Measurements from ENCODE around the gene EIF2S1. TPM values are rescaled to one million over a fixed set of nuclear protein-coding genes. Genes with fewer than 3 reads are reported as not detected.
"Not testable (repeated sequence)": the region's sequence is repeated elsewhere in the genome, so short reads cannot be mapped to it uniquely, and the experiment has no call there.

The EIF2S1 gene
- total RNA-seq, 1 donor from 2014 or later, result 193 TPM

- no peaks in the 10 kb centered on the region for H3K27me3 Mint-ChIP-seq (ENCODE audit: insufficient read depth, low read depth)
- H2AFZ ChIP-seq (replicated peaks), result no peak overlapping the region
- no peaks in the 10 kb centered on the region for H3K9me3 ChIP-seq (ENCODE audit: low read depth)
- H3K36me3 Mint-ChIP-seq, result peaks cover 5% of the 10 kb centered on the region
- no peak overlapping the region for H3K27ac Mint-ChIP-seq
- TF ChIP-seq EZH2 (IDR thresholded peaks at IDR 0.05) (no peak), EZH2phosphoT487 (IDR thresholded peaks at IDR 0.05) (no peak), CTCF (IDR thresholded peaks at IDR 0.05) (no peak)
- no peak overlapping the region for H3K9ac ChIP-seq
- H3K4me2 ChIP-seq, result no peak overlapping the region
- no peak overlapping the region for H3K4me3 Mint-ChIP-seq
- H3K4me3 ChIP-seq, result no peak overlapping the region
- H3K27ac ChIP-seq, result no peak overlapping the region
- H3K79me2 ChIP-seq (ENCODE audit: low read depth), result no peaks in the 10 kb centered on the region
- no peaks in the 10 kb centered on the region for H3K27me3 ChIP-seq
- no peaks in the 10 kb centered on the region for H3F3A ChIP-seq (ENCODE audit: low read depth)
- no peaks in the 10 kb centered on the region for H3K9me3 Mint-ChIP-seq
- H3K4me1 Mint-ChIP-seq, result no peaks in the 10 kb centered on the region
- H3K36me3 ChIP-seq, result peaks cover 10% of the 10 kb centered on the region
- DNase-seq (ENCODE audit: low spot score), result no peak
- H3K4me1 ChIP-seq, result no peaks in the 10 kb centered on the region
- no peaks in the 10 kb centered on the region for H4K20me1 ChIP-seq (ENCODE audit: low read depth)
Observed at GRCh38 chr14:67317822-67318221, 42.3 kb upstream of the EIF2S1 start.

GRCh38 chr14:67319142-67319541 is 41.0 kb upstream of the EIF2S1 start:
- Histone ChIP-seq H3K9me3 (ENCODE audit: low read depth) (no peaks in the 10 kb centered on the region), H3K4me2 (no peak overlapping the region), H4K20me1 (ENCODE audit: low read depth) (no peaks in the 10 kb centered on the region), H3K79me2 (ENCODE audit: low read depth) (no peaks in the 10 kb centered on the region), H3F3A (ENCODE audit: low read depth) (no peaks in the 10 kb centered on the region), H3K27me3 (no peaks in the 10 kb centered on the region), H3K4me1 (no peaks in the 10 kb centered on the region), H3K4me3 (no peak overlapping the region), H3K9ac (no peak overlapping the region), H3K36me3 (peaks cover 10% of the 10 kb centered on the region), H2AFZ (replicated peaks) (no peak overlapping the region), H3K27ac (no peak overlapping the region)
- Mint-ChIP-seq H3K4me1 (no peaks in the 10 kb centered on the region), H3K27me3 (ENCODE audit: insufficient read depth, low read depth) (no peaks in the 10 kb centered on the region), H3K4me3 (no peak overlapping the region), H3K27ac (no peak overlapping the region), H3K36me3 (peaks cover 5% of the 10 kb centered on the region), H3K9me3 (no peaks in the 10 kb centered on the region)
- DNase-seq (ENCODE audit: low spot score), result no peak
- TF ChIP-seq EZH2phosphoT487 (IDR thresholded peaks at IDR 0.05) (no peak), EZH2 (IDR thresholded peaks at IDR 0.05) (no peak)

GRCh38 chr14:67329666-67330065 is 30.5 kb upstream of the EIF2S1 start:
- not testable (repeated sequence) for H3K9me3 Mint-ChIP-seq; H2AFZ ChIP-seq (replicated peaks); DNase-seq (ENCODE audit: low spot score); H4K20me1 ChIP-seq (ENCODE audit: low read depth); H3K27me3 Mint-ChIP-seq (ENCODE audit: insufficient read depth, low read depth); H3K27ac Mint-ChIP-seq; H3K4me2 ChIP-seq; H3K27ac ChIP-seq; H3K4me1 Mint-ChIP-seq; H3F3A ChIP-seq (ENCODE audit: low read depth); H3K9ac ChIP-seq; H3K4me3 ChIP-seq; H3K4me1 ChIP-seq; H3K27me3 ChIP-seq; H3K9me3 ChIP-seq (ENCODE audit: low read depth); H3K4me3 Mint-ChIP-seq; H3K79me2 ChIP-seq (ENCODE audit: low read depth)
- H3K36me3 Mint-ChIP-seq, result peaks cover 33% of the 10 kb centered on the region
- peaks cover 22% of the 10 kb centered on the region for H3K36me3 ChIP-seq

- no peak overlapping the region for H3K4me2 ChIP-seq
- peaks cover 30% of the 10 kb centered on the region for H3K36me3 Mint-ChIP-seq
- H3K9me3 Mint-ChIP-seq, result peaks cover 2% of the 10 kb centered on the region
Observed at GRCh38 chr14:67331368-67332125, 28.6 kb upstream of the EIF2S1 start.

More at GRCh38 chr14:67331368-67332125, 28.6 kb upstream of the EIF2S1 start:
- Mint-ChIP-seq H3K4me3 (no peak overlapping the region), H3K27me3 (ENCODE audit: insufficient read depth, low read depth) (peaks cover 4% of the 10 kb centered on the region), H3K27ac (no peak overlapping the region), H3K4me1 (no peaks in the 10 kb centered on the region)
- Histone ChIP-seq H3K27ac (no peak overlapping the region), H2AFZ (replicated peaks) (no peak overlapping the region), H3K4me3 (no peak overlapping the region), H3K4me1 (no peaks in the 10 kb centered on the region), H3K9ac (no peak overlapping the region), H3K36me3 (peaks cover 21% of the 10 kb centered on the region), H4K20me1 (ENCODE audit: low read depth) (no peaks in the 10 kb centered on the region), H3K27me3 (no peaks in the 10 kb centered on the region), H3F3A (ENCODE audit: low read depth) (no peaks in the 10 kb centered on the region), H3K9me3 (ENCODE audit: low read depth) (no peaks in the 10 kb centered on the region), H3K79me2 (ENCODE audit: low read depth) (no peaks in the 10 kb centered on the region)
- TF ChIP-seq EZH2 (IDR thresholded peaks at IDR 0.05) (no peak), EZH2phosphoT487 (IDR thresholded peaks at IDR 0.05) (no peak), CTCF (IDR thresholded peaks at IDR 0.05) (no peak)
- DNase-seq (ENCODE audit: low spot score), result no peak
